Measurements from ENCODE around the gene KIRREL2.

KIRREL2 gene

DNA sequence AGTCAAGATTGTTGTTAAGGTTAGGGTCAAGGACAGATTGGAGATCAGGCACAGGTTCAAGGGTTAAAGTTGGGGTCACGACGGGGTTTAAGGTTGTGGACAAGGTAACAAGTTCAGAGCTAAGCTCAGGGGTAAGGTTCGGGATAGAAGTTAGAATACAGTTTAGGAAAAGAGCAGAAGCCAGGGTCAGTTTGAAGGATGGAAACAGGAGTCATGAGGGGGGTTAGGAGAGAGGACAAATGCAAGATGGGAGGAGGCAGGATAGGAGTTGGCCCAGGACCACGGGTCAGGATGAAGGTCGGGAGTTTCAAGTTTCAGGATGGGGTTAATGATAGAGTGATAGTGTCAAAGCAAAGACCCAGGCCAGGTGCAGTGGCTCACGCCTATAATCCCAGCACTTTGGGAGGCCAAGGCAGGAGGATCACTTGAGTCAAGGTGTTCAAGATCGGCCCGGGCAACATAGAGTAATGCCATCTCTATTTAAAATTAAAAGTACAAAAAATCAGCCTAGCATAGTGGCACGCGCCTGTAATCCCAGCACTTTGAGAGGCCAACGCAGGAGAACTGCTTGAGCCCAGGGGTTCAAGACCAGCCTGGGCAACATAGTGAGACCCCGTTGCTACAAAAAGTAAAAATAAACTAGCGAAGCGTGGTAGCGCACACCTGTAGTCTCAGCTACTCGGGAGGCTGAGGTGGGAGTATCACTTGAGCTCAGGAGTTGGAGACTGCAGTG is 12.1 kb upstream of the KIRREL2 start:
- DNase-seq (ENCODE audit: low spot score), result no peak

DNA sequence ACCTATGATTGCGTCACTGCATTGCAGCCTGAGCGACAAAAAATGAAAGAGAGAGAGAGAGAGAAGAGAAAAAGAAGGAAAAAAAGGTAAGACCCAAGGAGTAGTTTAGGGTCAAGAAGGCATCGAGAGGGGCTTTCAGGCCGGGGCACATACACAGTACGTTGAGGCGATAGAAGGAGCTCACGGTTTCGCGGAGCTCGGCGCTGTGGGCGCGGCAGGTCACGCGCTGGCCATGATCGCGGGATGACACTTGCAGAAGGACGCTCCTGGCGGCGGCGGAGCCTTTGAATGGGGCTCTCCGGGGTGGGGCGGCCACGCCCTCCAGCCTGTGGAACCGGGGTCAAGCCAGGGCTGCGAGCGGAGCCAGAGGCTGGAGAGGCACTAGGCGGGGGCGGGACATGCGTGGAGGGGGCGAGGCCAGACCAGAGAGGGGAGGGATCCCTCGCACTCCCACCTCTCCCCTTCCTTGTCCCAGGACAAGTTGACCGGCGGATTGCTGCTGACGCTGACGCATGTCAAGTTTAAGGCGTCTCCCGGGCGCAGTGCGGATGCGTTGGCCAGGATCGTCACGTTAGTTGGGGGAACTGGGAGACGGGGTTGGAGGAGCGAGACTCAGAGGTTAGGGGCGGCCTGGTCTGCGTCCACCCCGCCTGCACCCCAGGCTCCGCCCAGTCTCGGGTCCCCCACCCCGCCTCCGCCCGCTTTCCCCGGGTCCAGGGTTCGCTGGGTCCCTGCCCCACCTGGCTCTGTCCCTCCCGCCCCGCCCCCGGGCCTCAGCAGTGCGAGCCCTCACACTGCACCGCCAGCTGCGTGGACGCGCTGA is 11.3 kb upstream of the KIRREL2 start:
- DNase-seq (ENCODE audit: low spot score), result no peak

DNA sequence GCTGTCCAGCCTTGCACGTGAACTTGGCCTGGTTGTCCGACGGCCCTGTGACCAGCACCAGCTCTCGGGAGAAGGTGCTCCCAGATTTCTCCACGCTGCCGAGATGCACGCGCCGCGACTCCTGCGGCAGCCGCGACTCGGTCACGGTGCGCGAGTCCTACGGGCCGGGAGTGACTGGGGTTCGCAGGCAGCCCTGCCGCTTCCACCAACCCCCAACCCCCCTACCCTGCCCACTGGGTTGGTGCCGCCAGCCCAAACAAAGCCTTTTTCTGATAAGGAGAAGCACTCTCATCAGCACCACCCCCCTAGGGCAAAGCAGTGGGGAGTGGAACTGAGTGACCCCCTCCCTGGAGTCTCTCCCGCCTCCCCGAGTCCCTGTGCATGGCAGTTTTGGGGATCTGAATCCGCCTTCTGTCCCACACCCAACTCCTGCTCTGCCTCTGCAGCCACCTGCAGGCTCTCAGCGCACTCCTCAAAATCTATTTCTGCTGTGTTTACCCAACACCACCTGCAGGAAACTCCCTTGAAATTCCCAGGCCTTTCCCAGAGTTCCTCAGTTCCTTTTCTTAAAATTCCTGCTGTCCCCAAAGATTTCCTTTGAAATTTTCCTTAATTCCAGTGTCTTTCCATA is 10.6 kb upstream of the KIRREL2 start:
- DNase-seq (ENCODE audit: low spot score), result no peak

DNA sequence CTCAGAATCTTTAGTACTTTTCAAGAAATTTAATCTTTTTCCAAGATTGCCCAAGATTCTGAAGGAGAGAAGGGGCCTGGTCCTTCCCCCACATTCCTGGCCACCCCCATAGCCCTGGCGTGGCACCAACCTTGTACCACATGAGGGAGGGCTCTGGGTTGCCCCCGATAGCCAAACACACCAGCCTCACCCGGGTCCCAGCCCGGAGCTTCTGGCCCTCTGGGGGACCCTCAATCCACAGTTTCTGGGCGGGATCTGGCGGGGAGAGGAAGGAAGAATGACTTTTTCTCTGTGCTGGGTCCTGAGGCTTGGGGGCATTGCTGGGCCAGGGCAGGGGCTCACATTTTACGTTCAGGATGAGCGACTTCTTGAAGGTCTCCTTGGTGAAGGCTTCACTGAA is 8.8 kb upstream of the KIRREL2 start:
- no peak for DNase-seq (ENCODE audit: low spot score)

DNA sequence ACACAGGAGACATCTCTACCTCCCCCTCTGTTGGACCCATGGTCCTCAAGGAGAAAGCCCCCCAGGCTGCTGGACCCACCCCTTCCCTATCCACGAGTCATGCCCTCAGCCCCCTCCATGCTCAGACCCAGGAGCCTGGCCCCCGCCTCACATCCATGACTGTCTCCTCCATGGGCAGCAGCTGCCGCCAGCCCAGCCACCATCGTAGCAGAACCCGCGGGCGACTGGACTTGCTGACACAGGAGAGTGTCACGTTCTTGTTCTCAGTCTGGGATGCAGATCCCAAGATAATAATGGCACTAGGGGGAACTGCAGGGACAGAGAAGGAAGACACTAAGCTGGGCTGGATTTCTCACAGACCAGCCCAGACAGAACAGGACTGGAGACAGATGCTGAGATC is 8.2 kb upstream of the KIRREL2 start:
- no peak for DNase-seq (ENCODE audit: low spot score)

DNA sequence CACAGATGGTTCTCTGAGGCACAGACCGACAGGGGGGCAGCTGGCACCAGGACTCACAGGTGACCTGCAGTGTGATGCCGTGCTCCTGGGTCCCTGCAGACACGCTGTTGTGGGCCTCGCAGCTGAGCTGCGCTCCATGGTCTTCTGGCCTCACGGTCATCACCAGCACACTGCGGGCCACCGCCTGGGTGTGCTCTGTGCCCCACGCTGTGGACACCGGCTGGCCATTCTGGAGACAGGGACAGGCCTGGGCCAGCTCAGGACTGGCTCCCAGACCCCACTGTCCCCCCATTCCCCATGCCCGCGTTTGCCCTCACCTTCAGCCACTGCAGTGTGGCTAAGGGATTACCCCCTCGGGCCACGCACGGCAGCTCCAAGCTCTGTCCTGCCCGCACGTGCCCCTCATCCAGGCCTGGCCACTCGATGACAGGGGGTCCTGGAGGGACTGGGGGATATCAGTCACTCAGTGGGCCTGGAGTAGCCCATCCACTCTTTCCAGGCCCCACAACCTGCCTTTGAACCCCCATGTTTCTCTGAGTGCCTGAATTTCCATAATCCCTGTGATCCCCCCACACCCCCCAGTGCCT is 7.7 kb upstream of the KIRREL2 start:
- DNase-seq (ENCODE audit: low spot score), result no peak

DNA sequence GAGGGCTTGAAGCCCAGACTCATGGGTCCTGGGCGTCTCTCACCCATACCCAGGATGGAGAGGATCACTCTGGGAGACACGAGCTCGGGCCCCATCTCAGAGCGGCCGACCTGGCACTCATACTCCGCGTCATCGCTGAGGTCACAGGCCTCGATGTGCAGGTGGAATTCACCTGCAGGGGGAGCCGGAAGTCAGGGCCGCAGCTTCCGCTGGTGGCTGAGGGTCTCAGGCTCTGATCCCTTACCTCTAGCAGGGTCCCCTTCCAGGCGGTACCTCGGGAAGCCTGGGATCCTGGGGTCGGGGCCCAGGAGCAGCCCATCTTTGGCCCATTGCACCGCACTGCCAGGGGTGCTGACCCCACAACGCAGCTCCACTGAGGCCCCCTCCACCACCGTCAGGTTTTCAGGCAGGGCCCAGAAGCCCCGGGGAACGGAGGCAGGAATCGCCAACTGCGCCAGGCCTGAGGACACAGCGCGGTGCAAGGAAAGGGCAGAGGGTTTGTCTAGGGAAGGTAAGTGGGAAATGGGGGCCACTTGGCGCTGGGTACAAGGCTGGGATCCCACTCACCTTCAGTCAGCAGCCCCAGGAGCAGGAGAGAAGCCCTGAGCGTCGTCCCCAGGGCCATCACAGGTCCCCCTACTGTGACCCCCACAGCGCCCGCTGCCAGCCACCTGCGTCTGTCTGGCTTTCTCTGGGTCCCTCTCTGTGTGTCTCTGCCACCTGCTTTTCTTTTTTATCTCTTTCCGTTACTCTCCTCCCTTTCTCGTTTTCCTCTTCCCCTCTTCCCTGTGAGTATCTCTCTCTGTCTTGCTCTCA is 5.3 kb upstream of the KIRREL2 start:
- DNase-seq (ENCODE audit: low spot score), result no peak

DNA sequence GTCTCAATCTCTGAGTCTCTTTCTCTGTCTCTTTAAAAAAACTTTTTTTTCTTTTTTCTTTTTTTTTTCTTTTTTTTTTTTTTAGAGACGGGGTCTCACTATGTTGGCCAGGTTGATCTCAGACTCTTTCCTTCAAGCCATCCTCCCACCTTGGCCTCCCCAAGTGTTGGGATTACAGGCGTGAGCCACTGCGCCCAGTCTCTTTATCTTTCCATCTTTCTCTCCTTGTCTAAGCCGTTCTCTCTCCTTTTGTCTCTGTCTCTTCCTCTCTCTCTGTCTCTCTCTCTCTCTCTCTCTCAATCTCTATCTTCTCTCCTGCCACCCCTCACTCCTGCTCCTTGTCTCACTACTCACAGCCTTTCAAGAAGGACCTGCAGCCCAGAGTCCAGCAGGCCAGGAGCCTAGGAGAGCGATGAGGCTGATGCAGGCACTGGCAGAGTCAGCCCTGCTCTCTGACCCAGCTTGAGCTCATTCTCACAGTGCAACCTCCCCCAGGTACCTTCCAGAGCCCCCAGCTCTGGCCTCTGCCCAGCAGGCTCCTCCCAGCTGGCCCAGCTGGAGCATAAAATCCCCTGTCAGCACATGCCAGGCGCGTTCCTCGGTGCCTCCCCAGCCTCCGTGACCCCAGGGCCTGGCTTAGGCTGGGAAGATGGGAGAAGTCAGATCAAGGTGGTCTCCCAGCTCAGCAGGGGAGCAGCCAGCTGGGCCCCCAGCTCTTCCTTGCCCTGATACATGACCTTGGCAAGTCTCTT is 4.5 kb upstream of the KIRREL2 start, which contains the start of gene NPHS1:
NPHS1 (minus strand) TSS at position 476 of the 752 bp plus-strand sequence. CDS start 667 bp downstream, outside the sequence.
- no peak for DNase-seq (ENCODE audit: low spot score)

DNA sequence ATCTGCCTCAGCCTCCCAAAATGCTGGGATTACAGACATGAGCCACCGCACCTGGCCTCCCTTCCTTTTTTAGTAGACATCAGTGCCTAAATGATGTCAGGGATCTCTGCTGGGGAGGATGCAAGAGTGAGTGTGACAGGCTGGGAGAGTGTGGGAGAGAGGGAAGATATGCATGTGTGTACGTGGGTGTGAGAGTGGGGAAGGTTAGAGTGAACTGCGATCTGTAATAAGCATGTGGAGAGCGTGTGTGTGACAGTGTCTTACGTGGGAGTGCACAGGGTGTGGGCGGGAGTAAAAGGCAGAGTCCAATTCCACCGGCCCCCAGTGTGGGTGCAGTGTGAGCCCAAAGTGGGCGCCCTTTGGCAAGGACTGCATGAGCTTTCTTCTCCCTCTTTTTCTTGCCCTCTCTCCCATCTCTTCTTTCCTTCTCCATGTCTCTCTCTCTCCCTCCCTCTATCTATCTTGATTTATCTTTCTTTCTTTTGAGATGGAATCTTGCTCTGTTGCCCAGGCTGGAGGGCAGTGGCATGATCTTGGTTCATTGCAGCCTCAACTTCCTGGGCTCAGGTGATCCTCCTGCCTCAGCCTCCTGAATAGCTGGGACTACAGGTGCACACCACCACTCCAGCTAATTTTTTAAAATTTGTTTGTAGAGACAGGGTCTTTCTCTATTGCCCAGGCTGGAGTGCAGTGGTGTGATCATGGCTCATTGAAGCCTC is 3.5 kb upstream of the KIRREL2 start:
- no peak for DNase-seq (ENCODE audit: low spot score)

DNA sequence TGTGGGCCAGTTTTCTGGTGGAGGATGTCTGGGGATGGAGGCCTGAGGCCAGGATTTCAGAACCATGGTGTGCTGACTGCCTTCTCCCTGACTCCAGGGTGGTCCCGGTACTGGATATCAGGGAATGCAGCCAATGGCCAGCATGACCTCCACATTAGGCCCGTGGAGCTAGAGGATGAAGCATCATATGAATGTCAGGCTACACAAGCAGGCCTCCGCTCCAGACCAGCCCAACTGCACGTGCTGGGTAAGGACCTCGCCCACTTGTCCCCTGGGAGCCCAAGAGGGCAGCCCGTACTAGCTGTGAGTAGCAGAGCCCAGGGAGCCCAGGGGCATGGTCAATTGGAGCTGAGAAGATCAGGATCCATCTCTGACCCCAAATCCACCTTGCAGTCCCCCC is 1.6 kb downstream of the KIRREL2 start:
- no peak for DNase-seq (ENCODE audit: low spot score)

DNA sequence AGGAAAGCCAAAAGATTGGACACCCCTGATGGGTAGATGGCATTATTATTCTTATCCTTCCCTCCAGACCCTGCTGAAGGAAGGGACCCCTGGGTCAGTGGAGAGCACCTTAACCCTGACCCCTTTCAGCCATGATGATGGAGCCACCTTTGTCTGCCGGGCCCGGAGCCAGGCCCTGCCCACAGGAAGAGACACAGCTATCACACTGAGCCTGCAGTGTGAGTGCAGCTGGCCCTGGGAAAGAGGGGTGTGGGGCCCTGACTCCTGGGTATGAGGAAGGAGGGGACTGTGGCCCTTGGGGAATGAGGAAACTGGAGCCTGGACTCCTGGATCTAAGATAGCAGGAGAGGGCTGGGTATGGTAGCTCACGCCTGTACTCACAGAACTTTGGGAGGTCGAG is 2.7 kb downstream of the KIRREL2 start:
- DNase-seq (ENCODE audit: low spot score), result no peak

DNA sequence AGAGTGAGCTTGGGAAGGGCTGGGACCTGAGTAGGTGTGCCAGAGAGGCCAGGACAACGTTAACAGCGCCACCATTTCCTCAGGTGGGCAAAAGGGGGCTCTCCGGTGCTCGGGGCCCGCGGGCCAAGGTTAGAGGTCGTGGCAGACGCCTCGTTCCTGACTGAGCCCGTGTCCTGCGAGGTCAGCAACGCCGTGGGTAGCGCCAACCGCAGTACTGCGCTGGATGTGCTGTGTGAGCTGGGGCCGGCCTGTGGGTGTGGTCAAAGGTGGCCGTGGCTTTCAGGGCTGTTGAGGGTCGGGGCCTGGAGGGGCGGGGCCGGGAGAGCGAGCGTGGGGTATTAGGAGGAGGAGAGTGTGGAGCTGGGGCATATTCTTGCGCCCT is 3.7 kb downstream of the KIRREL2 start:
- no peak for DNase-seq (ENCODE audit: low spot score)

DNA sequence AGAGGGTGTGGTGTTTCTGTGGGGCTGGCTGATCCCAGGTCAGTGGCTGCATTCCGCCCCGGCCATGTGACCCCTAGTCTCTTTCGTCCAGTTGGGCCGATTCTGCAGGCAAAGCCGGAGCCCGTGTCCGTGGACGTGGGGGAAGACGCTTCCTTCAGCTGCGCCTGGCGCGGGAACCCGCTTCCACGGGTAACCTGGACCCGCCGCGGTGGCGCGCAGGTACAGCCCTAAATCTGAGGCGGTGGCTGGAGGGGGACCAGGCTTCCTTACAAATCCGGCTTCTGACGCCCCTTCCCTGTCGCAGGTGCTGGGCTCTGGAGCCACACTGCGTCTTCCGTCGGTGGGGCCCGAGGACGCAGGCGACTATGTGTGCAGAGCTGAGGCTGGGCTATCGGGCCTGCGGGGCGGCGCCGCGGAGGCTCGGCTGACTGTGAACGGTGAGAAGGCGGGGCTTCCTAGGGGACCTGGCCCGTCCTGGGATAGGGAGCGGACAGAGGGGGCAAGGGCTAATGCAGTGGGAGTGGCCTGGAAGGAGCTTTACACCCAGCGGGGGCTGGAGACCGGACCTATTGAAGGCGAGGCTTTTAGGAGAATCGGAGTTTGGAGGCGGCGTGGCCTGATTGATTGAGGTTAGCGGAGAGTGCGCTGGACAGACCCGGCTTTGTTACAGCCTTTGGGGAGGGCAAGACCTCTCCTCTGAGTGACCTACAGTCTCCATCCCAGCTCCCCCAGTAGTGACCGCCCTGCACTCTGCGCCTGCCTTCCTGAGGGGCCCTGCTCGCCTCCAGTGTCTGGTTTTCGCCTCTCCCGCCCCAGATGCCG is 4.3 kb downstream of the KIRREL2 start:
- no peak for DNase-seq (ENCODE audit: low spot score)

DNA sequence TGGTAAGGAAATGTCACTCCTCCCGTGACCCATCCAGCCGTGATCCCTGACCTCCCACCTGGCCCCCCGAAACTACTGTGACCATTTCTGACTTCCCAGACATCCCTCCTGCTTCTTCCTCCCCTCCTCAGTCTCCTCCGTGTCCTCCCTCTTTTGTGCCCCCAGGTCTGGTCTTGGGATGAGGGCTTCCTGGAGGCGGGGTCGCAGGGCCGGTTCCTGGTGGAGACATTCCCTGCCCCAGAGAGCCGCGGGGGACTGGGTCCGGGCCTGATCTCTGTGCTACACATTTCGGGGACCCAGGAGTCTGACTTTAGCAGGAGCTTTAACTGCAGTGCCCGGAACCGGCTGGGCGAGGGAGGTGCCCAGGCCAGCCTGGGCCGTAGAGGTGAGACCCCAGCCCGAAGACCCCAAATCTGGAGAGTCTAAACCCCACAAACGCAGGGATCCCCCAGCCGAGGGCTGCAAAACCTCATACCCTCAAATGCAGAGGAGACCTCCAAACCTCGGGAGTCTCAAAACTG is 5.0 kb downstream of the KIRREL2 start:
- DNase-seq (ENCODE audit: low spot score), result no peak

DNA sequence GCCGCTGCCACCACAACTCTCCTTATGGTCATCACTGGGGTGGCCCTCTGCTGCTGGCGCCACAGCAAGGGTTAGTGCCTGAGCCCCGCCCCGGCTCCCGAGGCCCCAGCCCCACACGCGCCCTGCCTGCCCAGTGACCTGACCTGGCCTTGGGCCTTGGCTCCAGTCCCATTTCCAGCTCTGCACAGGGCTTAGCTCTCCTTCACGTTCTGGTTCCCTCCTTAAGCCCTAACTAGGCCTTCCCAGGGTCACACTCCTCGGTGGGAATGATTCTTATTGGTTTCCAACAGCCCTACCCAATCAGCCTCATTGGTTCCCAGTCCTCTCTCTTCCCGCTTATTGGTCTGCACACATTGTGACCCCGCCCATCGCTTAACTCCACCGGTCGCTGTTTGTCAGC is 5.8 kb downstream of the KIRREL2 start:
- no peak for DNase-seq (ENCODE audit: low spot score)

DNA sequence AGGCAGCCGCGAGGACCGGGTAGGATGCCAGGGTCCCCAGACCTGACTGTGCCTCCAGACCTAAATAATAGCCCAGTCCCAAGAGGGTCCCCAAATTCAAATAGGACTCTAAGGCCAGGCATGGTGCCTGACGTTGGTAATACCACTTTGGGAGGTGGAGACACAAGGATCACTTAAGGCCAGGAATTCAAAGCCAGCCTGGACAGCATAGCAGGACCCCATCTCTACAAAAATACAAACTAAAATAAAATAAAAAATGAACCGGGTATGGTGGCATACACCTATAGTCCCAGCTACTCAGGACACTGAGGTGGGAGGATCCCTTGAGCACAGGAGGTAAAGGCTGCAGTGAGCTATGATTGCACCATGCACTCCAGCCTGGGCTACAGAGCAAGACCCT is 6.3 kb downstream of the KIRREL2 start:
- DNase-seq (ENCODE audit: low spot score), result no peak

DNA sequence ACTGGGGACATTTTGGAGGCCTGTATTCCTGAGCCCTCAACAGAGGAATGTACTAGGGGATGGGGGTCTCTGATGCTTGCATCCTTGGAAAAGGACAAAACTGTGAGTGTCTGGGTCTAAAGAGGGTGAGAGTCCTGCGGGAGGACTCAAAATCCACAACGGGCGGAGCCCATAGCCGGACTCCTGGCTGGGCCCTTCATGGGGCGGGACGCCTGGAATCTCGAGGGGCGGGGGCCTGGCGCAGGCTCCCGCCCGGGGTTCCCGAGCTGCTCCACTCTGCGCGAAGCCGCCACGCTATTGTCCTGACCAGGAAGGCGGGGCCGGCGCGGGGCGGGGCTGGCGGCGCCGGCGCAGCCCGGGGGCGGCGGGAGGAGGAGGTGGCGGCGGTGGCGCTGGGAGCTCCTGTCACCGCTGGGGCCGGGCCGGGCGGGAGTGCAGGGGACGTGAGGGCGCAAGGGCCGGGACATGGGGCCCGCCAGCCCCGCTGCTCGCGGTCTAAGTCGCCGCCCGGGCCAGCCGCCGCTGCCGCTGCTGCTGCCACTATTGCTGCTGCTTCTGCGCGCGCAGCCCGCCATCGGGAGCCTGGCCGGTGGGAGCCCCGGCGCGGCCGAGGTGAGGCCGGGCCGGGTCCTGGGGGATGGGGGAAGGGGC is 11.6 kb downstream of the KIRREL2 start, which contains the start of gene APLP1:
APLP1 (plus strand) TSS at position 403 of the 651 bp plus-strand sequence; CDS start at position 466, 63 bp downstream.
- DNase-seq (ENCODE audit: low spot score), result peak; percentile 79

DNA sequence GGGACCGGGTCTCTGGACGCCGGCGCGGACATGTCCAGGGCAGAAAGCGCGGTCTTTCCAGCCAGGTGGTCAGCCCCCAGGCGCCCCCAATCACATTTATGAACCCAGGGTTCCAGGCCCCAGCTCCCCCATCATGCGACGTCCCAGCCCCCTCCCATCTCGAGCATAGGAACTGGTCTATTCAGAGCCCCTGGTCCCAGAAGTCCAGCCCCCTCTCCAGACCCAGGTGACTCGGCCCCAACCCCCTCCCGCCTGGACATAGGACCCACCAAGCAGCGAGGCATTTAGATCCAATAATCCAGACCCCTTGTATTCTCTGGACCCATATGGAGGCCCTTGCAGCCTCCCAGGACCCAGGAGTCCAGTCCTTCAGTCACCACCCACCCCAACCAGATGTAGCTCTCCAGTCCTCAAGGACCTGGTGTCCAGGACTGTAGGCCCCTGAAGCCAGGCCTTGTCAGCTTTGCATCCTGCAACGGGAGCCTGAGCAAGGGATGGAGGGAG is 12.2 kb downstream of the KIRREL2 start:
- DNase-seq (ENCODE audit: low spot score), result no peak
